OCI-LY7 (cell line): ENCODE measurements around the gene GRAMD2B. TPM values are rescaled to one million over a fixed set of nuclear protein-coding genes. Genes with fewer than 3 reads are reported as not detected.

ENCODE experiments used
- BruUV-seq: library from RNA; stranded (reverse); fragments of 400-500 nt; replicated peaks from 2 replicates; lab custom pipeline; 2021; lab: Mats Ljungman, UMichigan
- CTCF ChIA-PET: fragments of 300-600 bp; sonication (Branson Sonifier 250); formaldehyde crosslinking; loops from one replicate; lab custom pipeline; 2022; ENCODE audit warnings: antibody characterized with exemption; ENCODE audit not compliant: unreplicated experiment; lab: Charles Lee
- POLR2A ChIA-PET: fragments of 300-600 bp; sonication (Branson Sonifier 250); formaldehyde crosslinking; loops from one replicate; lab custom pipeline; 2022; ENCODE audit warnings: antibody characterized with exemption; lab: Charles Lee
- DNase-seq: peaks from one replicate; pipeline ENCODE4 v3.0.0-alpha.2; 2015; ENCODE audit warnings: low spot score
- H2AFZ ChIP-seq: fragments of 200-600 bp; sonication (generic), shearing (Covaris generic); 2 replicates; pipeline ENCODE4 v1.6.1; 2014; ENCODE audit warnings: mild to moderate bottlenecking, antibody characterized with exemption, low read length, moderate library complexity
- H3K27ac ChIP-seq: fragments of 200-600 bp; sonication (generic); 2 replicates; pipeline ENCODE4 v1.5.1; 2014; ENCODE audit warnings: mixed run types, low read depth, mild to moderate bottlenecking, moderate library complexity, low read length, inconsistent platforms; ENCODE audit not compliant: poor library complexity, severe bottlenecking
- H3K36me3 ChIP-seq: fragments of 200-600 bp; sonication (generic); 2 replicates; pipeline ENCODE4 v1.6.1; 2014; ENCODE audit warnings: mild to moderate bottlenecking, antibody characterized with exemption, low read length, moderate library complexity, mixed read lengths; ENCODE audit not compliant: insufficient read depth
- H3K4me1 ChIP-seq: fragments of 200-600 bp; sonication (generic); 2 replicates; pipeline ENCODE4 v1.5.1; 2014; ENCODE audit warnings: mild to moderate bottlenecking, low read length; ENCODE audit not compliant: insufficient read depth, poor library complexity, severe bottlenecking
- H3K4me2 ChIP-seq: fragments of 200-600 bp; sonication (generic); 2 replicates; pipeline ENCODE4 v1.6.1; 2014; ENCODE audit warnings: mild to moderate bottlenecking, low read length
- H3K4me3 ChIP-seq: fragments of 200-600 bp; sonication (generic); 2 replicates; pipeline ENCODE4 v1.5.1; 2014; ENCODE audit warnings: mild to moderate bottlenecking, low read depth, low read length; ENCODE audit not compliant: poor library complexity, severe bottlenecking
- H3K79me2 ChIP-seq: fragments of 200-600 bp; sonication (generic); 2 replicates; pipeline ENCODE4 v1.6.1; 2016; ENCODE audit warnings: low read depth, mild to moderate bottlenecking, low read length, moderate library complexity, mixed read lengths; ENCODE audit not compliant: insufficient read depth
- H3K9me2 ChIP-seq: fragments of 200-600 bp; sonication (generic); 2 replicates; pipeline ENCODE4 v1.6.1; 2016; ENCODE audit warnings: mild to moderate bottlenecking, low read length, mixed read lengths; ENCODE audit not compliant: insufficient read depth
- H3K9me3 ChIP-seq: fragments of 200-600 bp; sonication (generic); 2 replicates; pipeline ENCODE4 v1.6.1; 2014; ENCODE audit warnings: mild to moderate bottlenecking, mixed run types, low read length, mixed read lengths
- H4K20me1 ChIP-seq: fragments of 200-600 bp; sonication (generic); 2 replicates; pipeline ENCODE4 v1.6.1; 2014; ENCODE audit warnings: mild to moderate bottlenecking, antibody characterized with exemption, low read length, moderate library complexity, mixed read lengths; ENCODE audit not compliant: insufficient read depth
- EZH2phosphoT487 ChIP-seq: fragments of 200-600 bp; sonication (generic); IDR thresholded peaks from 2 replicates; pipeline ENCODE4 v1.6.1; 2018; ENCODE audit warnings: low read depth, borderline replicate concordance, mild to moderate bottlenecking, mixed run types, antibody characterized with exemption, low read length, moderate library complexity, mixed read lengths
- intact Hi-C: fragments of 100-400 bp; cut with micrococcal nuclease; formaldehyde crosslinking; loops from one replicate; pipeline ENCODE4 v1.10.0; 2022; ENCODE audit not compliant: unreplicated experiment
- total RNA-seq, 2 experiments: library from RNA; depleted of rRNA in 1 of 2; stranded (reverse); fragments of >200 nt in 1 of 2; shearing (Covaris generic) in 1 of 2; gene quantifications; 2 replicates each; pipeline ENCODE4 v1.2.3, GENCODE V29; 2014 to 2022
- TF ChIP-seq, protein P1 (sequence below): fragments of 200-600 bp; sonication (generic); conservative IDR thresholded peaks from 2 replicates; pipeline ENCODE4 v1.5.1; 2014; ENCODE audit warnings: mild to moderate bottlenecking, antibody characterized with exemption, low read length, moderate library complexity, mixed read lengths

GRAMD2B gene
- total RNA-seq, 2 experiments from 2014 or later: not detected

DNA sequence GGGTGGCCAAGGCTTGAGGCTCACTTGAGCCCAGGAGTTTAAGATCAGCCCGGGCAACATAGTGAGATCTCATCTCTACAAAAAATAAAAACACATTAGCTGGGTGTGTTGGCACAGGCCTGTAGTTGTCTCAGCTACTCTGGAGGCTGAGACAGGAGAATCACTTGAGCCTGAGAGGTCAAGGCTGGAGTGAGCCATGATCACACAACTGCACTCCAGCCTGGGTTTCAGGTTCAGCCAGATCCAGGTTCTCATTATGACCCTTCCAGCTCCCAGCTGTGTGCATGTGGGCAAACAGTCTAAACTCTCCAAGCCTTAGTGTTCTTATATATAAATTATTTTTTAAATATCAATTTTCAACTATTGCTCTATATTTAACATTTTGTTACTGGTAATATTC, 103.9 kb downstream of the GRAMD2B start:
- intact Hi-C loops: no loop called here
- no peak overlapping the region for H3K4me3 ChIP-seq
- H2AFZ ChIP-seq: no peak overlapping the region
- no peaks in the 10 kb centered on the region for H3K36me3 ChIP-seq
- TF ChIP-seq, protein P1, sequence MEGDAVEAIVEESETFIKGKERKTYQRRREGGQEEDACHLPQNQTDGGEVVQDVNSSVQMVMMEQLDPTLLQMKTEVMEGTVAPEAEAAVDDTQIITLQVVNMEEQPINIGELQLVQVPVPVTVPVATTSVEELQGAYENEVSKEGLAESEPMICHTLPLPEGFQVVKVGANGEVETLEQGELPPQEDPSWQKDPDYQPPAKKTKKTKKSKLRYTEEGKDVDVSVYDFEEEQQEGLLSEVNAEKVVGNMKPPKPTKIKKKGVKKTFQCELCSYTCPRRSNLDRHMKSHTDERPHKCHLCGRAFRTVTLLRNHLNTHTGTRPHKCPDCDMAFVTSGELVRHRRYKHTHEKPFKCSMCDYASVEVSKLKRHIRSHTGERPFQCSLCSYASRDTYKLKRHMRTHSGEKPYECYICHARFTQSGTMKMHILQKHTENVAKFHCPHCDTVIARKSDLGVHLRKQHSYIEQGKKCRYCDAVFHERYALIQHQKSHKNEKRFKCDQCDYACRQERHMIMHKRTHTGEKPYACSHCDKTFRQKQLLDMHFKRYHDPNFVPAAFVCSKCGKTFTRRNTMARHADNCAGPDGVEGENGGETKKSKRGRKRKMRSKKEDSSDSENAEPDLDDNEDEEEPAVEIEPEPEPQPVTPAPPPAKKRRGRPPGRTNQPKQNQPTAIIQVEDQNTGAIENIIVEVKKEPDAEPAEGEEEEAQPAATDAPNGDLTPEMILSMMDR: no peak
- no peak for TF ChIP-seq EZH2phosphoT487
- no peaks in the 10 kb centered on the region for H3K79me2 ChIP-seq
- no TSS peak for BruUV-seq
- H3K9me2 ChIP-seq: no peaks in the 10 kb centered on the region
- H3K4me1 ChIP-seq: no peaks in the 10 kb centered on the region
- no peaks in the 10 kb centered on the region for H4K20me1 ChIP-seq
- no peaks in the 10 kb centered on the region for H3K9me3 ChIP-seq
- H3K4me2 ChIP-seq: no peak overlapping the region
- H3K27ac ChIP-seq: no peak overlapping the region
- ChIA-PET POLR2A (interaction anchor here (0.6 kb wide), 1 partner anchor 20 kb away, joined by 3 read pairs; no protein-coding TSS in a partner anchor), CTCF (no interaction called here)
- no peak for DNase-seq

- no TSS peak for BruUV-seq
- POLR2A ChIA-PET: no interaction called here
- H3K4me2 ChIP-seq: no peak overlapping the region
These were observed 104.7 kb downstream of the GRAMD2B start for GRCh38 chr5:126527892-126528291.

GRCh38 chr5:126531543-126532120, 108.4 kb downstream of the GRAMD2B start:
- TF ChIP-seq EZH2phosphoT487: no peak
- TF ChIP-seq, protein P1: no peak
- H3K9me3 ChIP-seq: no peaks in the 10 kb centered on the region
- DNase-seq: no peak
- H4K20me1 ChIP-seq: no peaks in the 10 kb centered on the region
- H3K4me3 ChIP-seq: no peak overlapping the region
- intact Hi-C loops: no loop called here
- H3K36me3 ChIP-seq: no peaks in the 10 kb centered on the region
- POLR2A ChIA-PET: interaction anchor here (0.6 to 1.4 kb wide), 4 partner anchors 9 to 1111 kb away, joined by 3 to 5 read pairs (median 4); no protein-coding TSS in a partner anchor
- H3K4me2 ChIP-seq: no peak overlapping the region
- no peaks in the 10 kb centered on the region for H3K9me2 ChIP-seq
- H3K4me1 ChIP-seq: no peaks in the 10 kb centered on the region
- H3K79me2 ChIP-seq: no peaks in the 10 kb centered on the region
- no TSS peak for BruUV-seq
- no peak overlapping the region for H2AFZ ChIP-seq
- CTCF ChIA-PET: no interaction called here
- no peak overlapping the region for H3K27ac ChIP-seq

More at GRCh38 chr5:126527892-126528291, 104.7 kb downstream of the GRAMD2B start:
- Histone ChIP-seq H3K79me2 (no peaks in the 10 kb centered on the region), H3K4me3 (no peak overlapping the region), H3K9me3 (no peaks in the 10 kb centered on the region), H3K27ac (no peak overlapping the region), H4K20me1 (no peaks in the 10 kb centered on the region), H2AFZ (no peak overlapping the region), H3K36me3 (no peaks in the 10 kb centered on the region), H3K4me1 (no peaks in the 10 kb centered on the region), H3K9me2 (no peaks in the 10 kb centered on the region)
- CTCF ChIA-PET: no interaction called here
- intact Hi-C loops: no loop called here
- TF ChIP-seq EZH2phosphoT487: no peak
- TF ChIP-seq, protein P1: no peak
- DNase-seq: no peak
